Loucy (cell line): ENCODE data around the gene TRAP1.

Source experiments
- CTCF ChIP-seq: fragments of 200-600 bp; sonication (generic); conservative IDR thresholded peaks from 2 replicates; pipeline ENCODE4 v1.5.1; 2014; ENCODE audit warnings: mild to moderate bottlenecking, antibody characterized with exemption, low read length
- EZH2phosphoT487 ChIP-seq: fragments of 200-600 bp; IDR thresholded peaks from 2 replicates; pipeline ENCODE4 v1.6.1; 2018; ENCODE audit warnings: antibody characterized with exemption, mild to moderate bottlenecking, moderate library complexity, borderline replicate concordance

GRCh38 chr16:3701531-3701930, 15.8 kb downstream of the TRAP1 start:
- no peak for TF ChIP-seq EZH2phosphoT487
- no peak for TF ChIP-seq CTCF
